ENCODE measurements around the gene ERVV-1.
"Not testable (repeated sequence)": the region's sequence is repeated elsewhere in the genome, so short reads cannot be mapped to it uniquely, and the experiment has no call there.

ERVV-1 gene

DNA sequence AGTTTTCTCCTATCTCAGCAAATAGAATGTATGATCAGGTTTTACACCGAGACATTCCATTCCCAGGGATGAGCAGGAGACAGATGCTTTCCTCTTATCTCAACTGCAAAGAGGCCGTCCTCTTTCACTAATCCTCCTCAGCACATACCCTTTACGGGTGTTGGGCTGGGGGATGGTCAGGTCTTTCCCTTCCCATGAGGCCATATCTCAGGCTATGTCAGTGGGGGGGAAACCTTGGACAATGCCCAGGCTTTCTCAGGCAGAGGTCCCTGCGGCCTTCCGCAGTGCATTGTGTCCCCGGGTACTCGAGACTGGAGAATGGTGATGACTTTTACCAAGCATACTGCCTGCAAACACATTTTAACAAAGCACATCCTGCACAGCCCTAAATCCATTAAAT, 14.6 kb downstream of the ERVV-1 start:
- not testable (repeated sequence) for DNase-seq (ENCODE audit: low spot score)

DNA sequence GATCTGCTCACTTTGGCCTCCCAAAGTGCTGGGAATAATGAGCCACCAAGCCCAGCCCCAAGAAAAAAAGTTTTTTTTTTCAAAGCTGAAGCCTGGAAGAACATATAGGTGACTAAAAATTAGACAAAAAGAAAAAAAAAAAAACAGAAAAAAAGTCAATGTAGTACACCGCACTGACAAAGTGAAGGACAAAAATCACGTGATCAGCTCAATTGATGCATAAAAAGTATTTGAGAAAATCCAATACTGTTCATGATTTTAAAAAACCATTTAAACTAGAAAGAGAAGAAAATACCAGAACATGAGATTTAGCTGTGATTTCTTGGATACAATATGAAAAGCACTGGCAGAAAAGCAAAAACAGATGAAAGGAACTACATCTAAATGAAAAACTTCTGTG, 20.3 kb downstream of the ERVV-1 start:
- DNase-seq (ENCODE audit: low spot score): no peak

DNA sequence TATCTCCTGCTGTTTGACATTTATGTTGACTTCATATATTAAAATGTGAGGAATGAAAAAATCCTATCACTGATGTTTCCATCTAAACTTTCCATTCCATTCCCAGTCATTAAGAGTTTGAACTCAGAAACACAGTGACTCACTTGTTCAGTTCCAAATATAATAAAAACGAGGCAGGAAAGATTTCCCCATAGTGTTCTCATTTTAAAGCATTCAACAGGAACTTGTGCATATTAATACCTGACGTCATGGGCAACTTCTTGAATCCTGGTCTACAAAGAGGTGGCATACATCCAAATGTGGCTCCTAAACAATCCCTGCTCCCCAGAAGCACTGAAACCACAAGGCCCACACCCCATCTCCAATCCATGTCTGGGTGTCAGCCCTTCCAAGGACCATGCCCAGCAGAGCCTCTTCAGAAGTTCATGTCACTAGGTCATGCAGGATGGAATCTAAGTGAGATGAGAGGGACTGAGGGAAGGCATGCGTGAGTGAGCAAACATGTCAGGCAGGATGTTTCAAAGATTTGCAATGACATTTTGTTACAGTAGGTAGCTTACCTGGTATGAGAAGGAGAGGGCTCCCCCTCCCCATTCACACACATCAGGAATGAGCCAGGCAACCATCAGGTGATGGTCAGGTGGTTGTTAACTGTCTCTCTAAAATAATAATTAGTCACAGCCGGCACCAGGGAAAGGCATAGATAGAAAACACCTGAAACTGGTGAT, 21.4 kb downstream of the ERVV-1 start:
- no peak for DNase-seq (ENCODE audit: low spot score)

GRCh38 chr19:53037101-53038097, 23.7 kb downstream of the ERVV-1 start:
- peak; percentile 63 for DNase-seq (ENCODE audit: low spot score)

DNA sequence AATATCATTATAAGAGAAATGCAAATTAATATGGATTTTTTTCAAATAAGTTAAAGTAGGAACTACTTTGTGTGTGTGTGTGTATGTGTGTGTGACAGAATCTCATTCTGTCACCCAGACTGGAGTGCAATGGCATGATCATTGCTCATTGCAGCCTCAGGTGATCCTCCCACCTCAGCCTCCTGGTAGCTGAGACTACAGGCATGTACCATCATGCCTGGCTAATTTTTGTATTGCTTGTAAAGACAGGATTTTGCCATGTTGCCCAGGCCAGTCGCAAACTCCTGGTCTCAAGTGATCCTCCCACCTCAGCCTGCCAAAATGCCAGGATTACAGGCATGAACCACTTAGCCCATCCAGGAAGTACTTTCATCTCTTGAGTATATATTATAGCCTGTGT, 27.6 kb downstream of the ERVV-1 start:
- DNase-seq (ENCODE audit: low spot score): no peak

DNA sequence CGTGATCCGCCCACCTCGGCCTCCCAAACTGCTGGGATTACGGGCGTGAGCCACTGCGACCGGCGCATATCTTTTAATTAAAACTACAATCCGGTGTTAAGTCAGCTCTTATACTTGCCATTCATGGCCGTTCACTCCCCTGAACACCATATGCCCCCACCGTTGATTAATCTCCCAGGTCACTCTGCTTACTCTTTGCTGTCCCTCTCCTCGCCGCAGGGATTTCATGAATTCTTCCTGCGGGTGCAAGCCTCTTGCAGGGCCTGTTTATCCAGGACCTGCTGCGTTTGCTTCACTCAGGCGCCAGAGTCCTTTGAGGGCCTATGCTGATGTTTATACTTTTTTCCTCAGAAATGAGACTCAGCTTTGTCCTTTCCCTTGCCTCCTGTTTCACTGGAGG, 31.8 kb downstream of the ERVV-1 start:
- DNase-seq (ENCODE audit: low spot score): no peak

GRCh38 chr19:53047379-53047778, 33.7 kb downstream of the ERVV-1 start:
- DNase-seq (ENCODE audit: low spot score): no peak

DNA sequence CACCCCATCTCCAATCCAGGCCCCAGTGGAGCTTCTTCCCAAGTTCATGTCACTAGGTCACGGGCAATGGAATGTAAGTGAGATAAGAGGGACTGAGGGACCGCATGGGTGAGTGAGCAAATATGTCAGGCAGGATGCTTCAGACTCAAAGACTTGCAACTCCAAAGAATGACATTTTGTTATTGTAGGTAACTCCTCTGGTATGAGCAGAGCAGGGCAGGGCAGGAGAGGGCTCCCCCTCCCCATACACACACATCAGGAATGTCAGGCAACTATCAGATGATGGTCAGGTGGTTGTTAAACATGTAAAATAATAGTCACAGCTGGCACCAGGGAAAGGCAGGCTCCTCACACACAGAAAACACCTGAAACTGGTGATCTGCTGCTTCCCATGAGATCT, 41.4 kb downstream of the ERVV-1 start:
- no peak for DNase-seq (ENCODE audit: low spot score)

- no peak for DNase-seq (ENCODE audit: low spot score)
Observed at GRCh38 chr19:53057904-53058580, 44.3 kb downstream of the ERVV-1 start.

Data from hepatic stellate cell (primary cell).